ENCODE measurements around the gene GMPPB. TPM values are rescaled to one million over a fixed set of nuclear protein-coding genes. Genes with fewer than 3 reads are reported as not detected.
"Not testable (repeated sequence)": the region's sequence is repeated elsewhere in the genome, so short reads cannot be mapped to it uniquely, and the experiment has no call there.

The GMPPB gene
- total and polyA plus RNA-seq, 4 donors = 12.6 to 57.8 (median 35.6) TPM

- not testable (repeated sequence) for H3K27me3 ChIP-seq (ENCODE audit: control insufficient read depth in 4 of 4, insufficient read depth in 4 of 4, low read length in 3 of 4); DNase-seq (ENCODE audit: low spot score); H3K27ac ChIP-seq (ENCODE audit: low read depth in 1 of 2, low read length in 2 of 2); H3K9me3 ChIP-seq (ENCODE audit: control insufficient read depth in 4 of 4, low read length in 3 of 4); H3K4me3 ChIP-seq (ENCODE audit: low read depth in 1 of 3, low read length in 3 of 3); H3K9ac ChIP-seq (ENCODE audit: low read depth in 1 of 2, low read length in 2 of 2)
- Histone ChIP-seq H3K36me3 (ENCODE audit: control insufficient read depth in 4 of 4, insufficient read depth in 3 of 4, low read depth in 1 of 4, low read length in 3 of 4) (peaks cover 11 to 22% (median 16%) of the 10 kb centered on the region in 4 donors), H3K4me1 (ENCODE audit: control insufficient read depth in 4 of 4, insufficient read depth in 4 of 4, low read length in 3 of 4) (peaks cover 5 to 27% (median 21%) of the 10 kb centered on the region in 4 donors)
- WGBS = 67% methylated on average over 6 of the region's 6 CpGs
These were observed 29.2 kb downstream of the GMPPB start for GRCh38 chr3:49694409-49695070.

DNA sequence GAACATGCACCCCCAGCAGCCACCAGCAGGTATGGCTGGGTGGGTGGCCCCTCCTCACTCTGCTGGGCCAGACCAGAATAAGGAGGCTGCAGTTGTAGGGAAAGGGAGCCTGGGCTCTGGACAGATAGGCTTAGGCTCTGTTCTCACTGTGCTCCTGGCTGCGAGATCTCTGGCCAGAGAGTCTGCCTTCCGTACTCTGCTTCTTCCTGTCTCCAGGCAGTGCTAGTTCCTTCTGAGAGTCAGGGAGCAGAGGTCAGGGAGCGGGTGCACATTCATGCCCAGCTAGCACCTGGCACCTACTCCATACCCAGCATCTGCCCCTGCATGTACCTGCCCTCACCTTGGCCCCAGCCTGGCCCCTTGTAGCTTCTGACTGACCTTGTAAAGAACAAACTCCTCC is 32.3 kb downstream of the GMPPB start:
- not testable (repeated sequence) for H3K27ac ChIP-seq (ENCODE audit: low read depth in 1 of 2, low read length in 2 of 2); H3K9ac ChIP-seq (ENCODE audit: low read depth in 1 of 2, low read length in 2 of 2); H3K4me3 ChIP-seq (ENCODE audit: low read depth in 1 of 3, low read length in 3 of 3); H3K27me3 ChIP-seq (ENCODE audit: control insufficient read depth in 4 of 4, insufficient read depth in 4 of 4, low read length in 3 of 4); DNase-seq (ENCODE audit: low spot score); H3K9me3 ChIP-seq (ENCODE audit: control insufficient read depth in 4 of 4, low read length in 3 of 4); H3K36me3 ChIP-seq (ENCODE audit: control insufficient read depth in 4 of 4, insufficient read depth in 3 of 4, low read depth in 1 of 4, low read length in 3 of 4)
- 76% methylated on average over 3 of the region's 3 CpGs for WGBS
- H3K4me1 ChIP-seq (ENCODE audit: control insufficient read depth in 4 of 4, insufficient read depth in 4 of 4, low read length in 3 of 4) = peaks cover 6 to 39% (median 28%) of the 10 kb centered on the region in 4 donors

DNA sequence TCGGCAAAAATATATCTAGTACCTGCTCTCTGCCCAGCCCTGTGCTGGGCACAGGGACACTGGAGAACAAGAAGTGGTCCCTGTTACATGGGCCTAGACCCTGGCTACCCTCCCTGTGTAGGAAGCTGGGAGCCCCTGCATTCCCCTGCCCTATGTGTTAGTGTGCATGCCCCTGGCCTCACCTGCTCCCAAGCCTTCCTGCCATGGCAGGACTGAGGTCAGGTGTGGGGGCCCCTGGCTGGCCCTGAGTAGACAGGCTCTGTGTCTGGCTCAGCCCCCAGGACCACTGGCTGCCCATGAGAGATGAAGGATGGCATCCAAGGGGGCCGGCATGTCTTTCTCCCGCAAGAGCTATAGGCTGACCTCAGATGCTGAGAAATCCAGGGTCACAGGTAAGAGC is 32.9 kb downstream of the GMPPB start:
- not testable (repeated sequence) for DNase-seq (ENCODE audit: low spot score); H3K27ac ChIP-seq (ENCODE audit: low read depth in 1 of 2, low read length in 2 of 2); H3K36me3 ChIP-seq (ENCODE audit: control insufficient read depth in 4 of 4, insufficient read depth in 3 of 4, low read depth in 1 of 4, low read length in 3 of 4); H3K9me3 ChIP-seq (ENCODE audit: control insufficient read depth in 4 of 4, low read length in 3 of 4); H3K9ac ChIP-seq (ENCODE audit: low read depth in 1 of 2, low read length in 2 of 2); H3K27me3 ChIP-seq (ENCODE audit: control insufficient read depth in 4 of 4, insufficient read depth in 4 of 4, low read length in 3 of 4)
- H3K4me1 ChIP-seq (ENCODE audit: control insufficient read depth in 4 of 4, insufficient read depth in 4 of 4, low read length in 3 of 4) = peaks cover 8 to 39% (median 28%) of the 10 kb centered on the region in 4 donors
- H3K4me3 ChIP-seq (ENCODE audit: low read depth in 1 of 3, low read length in 3 of 3) = peak overlapping the region in 1 of 3 donors; percentile 13
- 93% methylated on average over 3 of the region's 3 CpGs for WGBS

GRCh38 chr3:49689908-49690624 is 33.7 kb downstream of the GMPPB start:
- H3K4me1 ChIP-seq (ENCODE audit: control insufficient read depth in 4 of 4, insufficient read depth in 4 of 4, low read length in 3 of 4) = peaks cover 8 to 39% (median 28%) of the 10 kb centered on the region in 4 donors
- not testable (repeated sequence) for H3K27me3 ChIP-seq (ENCODE audit: control insufficient read depth in 4 of 4, insufficient read depth in 4 of 4, low read length in 3 of 4); DNase-seq (ENCODE audit: low spot score); H3K36me3 ChIP-seq (ENCODE audit: control insufficient read depth in 4 of 4, insufficient read depth in 3 of 4, low read depth in 1 of 4, low read length in 3 of 4); H3K9me3 ChIP-seq (ENCODE audit: control insufficient read depth in 4 of 4, low read length in 3 of 4)
- peak overlapping the region; percentile 68 to 99 for H3K9ac ChIP-seq (ENCODE audit: low read depth in 1 of 2, low read length in 2 of 2)
- WGBS = 6% methylated on average over 16 of the region's 16 CpGs
- peak; percentile 53 for TF ChIP-seq REST (IDR thresholded peaks at IDR 0.05)
- peak overlapping the region; percentile 88 to 97 for H3K27ac ChIP-seq (ENCODE audit: low read depth in 1 of 2, low read length in 2 of 2)
- peak overlapping the region; percentile 86 to 92 (median 92) for H3K4me3 ChIP-seq (ENCODE audit: low read depth in 1 of 3, low read length in 3 of 3)

All from liver (tissue), 9 donors.